ENCODE results near the gene FABP3.

The FABP3 gene

DNA sequence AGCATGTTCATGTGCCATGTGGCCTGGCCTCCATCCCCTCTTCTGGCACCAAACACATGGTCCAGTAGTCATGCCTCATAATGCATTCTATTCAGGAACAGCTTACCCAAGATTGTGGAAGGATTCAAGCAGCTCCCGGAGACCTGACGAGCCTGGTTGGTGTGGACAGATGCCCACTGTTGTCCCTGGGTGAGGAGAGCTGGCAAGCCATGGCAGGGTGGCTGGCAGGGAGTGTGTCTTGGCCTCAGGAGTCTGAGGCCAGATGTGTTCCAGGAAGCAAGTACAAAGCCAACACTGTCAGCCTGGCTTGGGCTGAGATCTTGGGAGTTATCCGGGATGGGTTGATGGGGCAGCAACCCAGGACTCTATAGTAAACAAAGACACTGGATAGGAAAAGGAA, 7.3 kb upstream of the FABP3 start:
- H3K4me3 ChIP-seq (ENCODE audit: low read depth, low read length) = no peak overlapping the region
- TF ChIP-seq, protein P1, sequence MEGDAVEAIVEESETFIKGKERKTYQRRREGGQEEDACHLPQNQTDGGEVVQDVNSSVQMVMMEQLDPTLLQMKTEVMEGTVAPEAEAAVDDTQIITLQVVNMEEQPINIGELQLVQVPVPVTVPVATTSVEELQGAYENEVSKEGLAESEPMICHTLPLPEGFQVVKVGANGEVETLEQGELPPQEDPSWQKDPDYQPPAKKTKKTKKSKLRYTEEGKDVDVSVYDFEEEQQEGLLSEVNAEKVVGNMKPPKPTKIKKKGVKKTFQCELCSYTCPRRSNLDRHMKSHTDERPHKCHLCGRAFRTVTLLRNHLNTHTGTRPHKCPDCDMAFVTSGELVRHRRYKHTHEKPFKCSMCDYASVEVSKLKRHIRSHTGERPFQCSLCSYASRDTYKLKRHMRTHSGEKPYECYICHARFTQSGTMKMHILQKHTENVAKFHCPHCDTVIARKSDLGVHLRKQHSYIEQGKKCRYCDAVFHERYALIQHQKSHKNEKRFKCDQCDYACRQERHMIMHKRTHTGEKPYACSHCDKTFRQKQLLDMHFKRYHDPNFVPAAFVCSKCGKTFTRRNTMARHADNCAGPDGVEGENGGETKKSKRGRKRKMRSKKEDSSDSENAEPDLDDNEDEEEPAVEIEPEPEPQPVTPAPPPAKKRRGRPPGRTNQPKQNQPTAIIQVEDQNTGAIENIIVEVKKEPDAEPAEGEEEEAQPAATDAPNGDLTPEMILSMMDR (IDR thresholded peaks at IDR 0.05; ENCODE audit: low read depth, low read length) = no peak

DNA sequence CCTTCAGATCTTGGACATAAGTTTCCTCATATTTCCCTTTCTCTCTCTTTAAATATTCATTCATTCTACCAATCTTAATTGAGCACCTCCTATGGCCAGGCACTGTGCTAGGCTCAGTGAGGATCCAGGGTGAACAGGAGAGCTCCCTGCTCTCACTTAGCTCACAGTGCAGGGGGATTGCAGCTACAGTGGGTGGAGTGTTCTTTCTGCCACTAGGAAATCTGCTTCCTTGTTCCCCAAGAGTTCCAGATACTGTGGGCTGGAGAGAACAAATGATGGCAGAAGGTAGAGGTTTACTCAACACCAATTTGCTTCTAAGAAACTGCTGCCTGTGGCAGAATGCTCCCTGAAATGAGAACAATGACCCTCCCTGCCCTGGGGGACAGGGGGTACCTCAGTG, 5.1 kb upstream of the FABP3 start:
- no peak overlapping the region for H3K4me3 ChIP-seq (ENCODE audit: low read depth, low read length)
- TF ChIP-seq, protein P1 (IDR thresholded peaks at IDR 0.05; ENCODE audit: low read depth, low read length) = no peak

DNA sequence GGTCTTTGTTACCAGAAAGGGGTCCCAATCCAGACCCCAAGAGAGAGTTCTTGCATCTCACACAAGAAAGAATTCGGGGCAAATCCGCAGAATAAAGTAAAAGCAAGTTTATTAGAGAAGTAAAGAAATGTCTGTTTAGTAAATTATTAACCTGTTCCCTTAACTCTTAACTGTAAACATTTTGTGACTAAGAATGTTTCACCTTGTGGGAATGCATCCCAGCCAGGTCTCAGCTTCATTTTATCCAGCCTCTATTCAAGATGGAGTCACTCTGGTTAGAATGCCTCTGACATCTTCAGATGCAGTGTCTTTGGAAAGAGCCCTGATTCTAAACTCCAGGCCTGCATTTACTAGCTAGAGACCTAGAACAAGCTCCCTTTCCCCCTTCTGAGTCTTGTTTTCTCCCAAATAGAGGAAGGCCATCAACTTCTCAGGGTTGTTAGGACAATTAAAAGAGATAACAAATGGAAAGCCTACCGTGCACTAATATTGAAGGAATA, 4.5 kb upstream of the FABP3 start:
- H3K4me3 ChIP-seq (ENCODE audit: low read depth, low read length) = no peak overlapping the region
- TF ChIP-seq, protein P1 (IDR thresholded peaks at IDR 0.05; ENCODE audit: low read depth, low read length) = no peak

DNA sequence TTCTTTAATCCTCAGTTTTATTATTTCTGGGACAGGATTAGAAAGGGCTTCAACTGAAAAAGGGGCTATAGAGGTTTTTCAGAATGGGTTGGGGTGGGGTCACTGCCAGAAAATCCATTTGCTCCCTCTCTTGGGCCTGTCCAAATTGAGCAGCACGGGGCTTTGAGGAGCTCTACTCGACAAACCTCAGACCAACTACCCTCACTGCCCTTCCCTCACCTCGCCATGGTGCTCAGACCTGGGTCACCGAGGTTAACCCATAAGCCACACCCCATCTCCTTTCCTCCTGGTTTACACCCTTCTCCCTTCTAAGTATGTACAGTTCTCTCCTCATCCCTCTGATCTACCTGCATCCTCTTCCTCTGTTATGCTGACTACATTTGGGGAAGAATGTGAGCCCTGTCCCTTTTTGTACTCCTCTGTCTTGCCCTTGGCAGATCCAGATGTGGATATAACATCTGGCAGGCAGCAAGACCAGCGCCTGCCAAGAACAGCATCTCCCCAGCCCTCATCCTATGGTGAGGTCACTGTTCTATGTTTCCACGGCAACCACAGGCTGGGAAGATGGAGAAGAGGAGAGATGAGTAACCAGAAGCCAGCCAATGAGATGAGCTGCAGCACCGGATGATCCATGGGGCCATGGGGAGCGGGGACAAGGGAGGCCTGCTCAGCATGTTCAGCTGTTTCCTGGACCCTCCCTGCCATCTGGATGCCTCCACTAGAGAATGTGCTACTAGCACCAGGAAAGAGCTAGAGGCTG, 3.7 kb upstream of the FABP3 start:
- no peak overlapping the region for H3K4me3 ChIP-seq (ENCODE audit: low read depth, low read length)
- TF ChIP-seq, protein P1 (IDR thresholded peaks at IDR 0.05; ENCODE audit: low read depth, low read length) = no peak

DNA sequence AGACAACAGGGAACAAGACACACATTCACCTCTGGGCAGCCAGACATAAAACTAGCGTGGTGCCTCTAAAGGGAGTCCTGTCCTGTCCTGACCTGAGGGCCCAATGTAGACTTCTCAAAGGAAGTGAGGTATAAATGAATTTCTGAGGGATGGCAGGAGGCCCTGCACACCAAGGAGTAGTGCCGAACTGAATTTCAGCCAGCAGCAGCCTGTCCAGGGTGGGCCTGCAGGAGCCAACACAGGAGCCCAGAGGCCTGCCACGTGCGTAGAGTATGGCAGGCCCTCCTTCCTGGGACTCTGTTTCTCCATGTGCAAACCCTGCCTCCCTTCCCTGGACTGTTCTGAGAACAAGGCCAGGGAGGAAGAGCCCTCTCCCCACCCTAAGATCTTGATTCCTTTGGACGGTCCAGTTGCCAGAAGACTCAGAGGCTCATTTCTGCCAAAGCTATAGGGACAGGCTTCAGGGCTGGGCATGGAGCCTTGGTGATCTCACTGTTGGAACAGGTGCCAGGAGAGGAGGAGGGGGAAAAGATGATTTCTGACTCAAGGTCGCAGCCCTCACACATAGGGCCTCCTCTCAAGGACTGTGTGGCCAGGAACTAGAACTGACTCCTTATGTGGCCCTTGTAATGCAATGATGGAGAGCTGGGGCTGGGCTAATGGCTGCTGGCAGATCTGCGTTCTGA, 1.8 kb upstream of the FABP3 start:
- TF ChIP-seq, protein P1 (IDR thresholded peaks at IDR 0.05; ENCODE audit: low read depth, low read length) = no peak
- H3K4me3 ChIP-seq (ENCODE audit: low read depth, low read length) = no peak overlapping the region

- H3K4me3 ChIP-seq (ENCODE audit: low read depth, low read length) = no peak overlapping the region
- TF ChIP-seq, protein P1 (IDR thresholded peaks at IDR 0.05; ENCODE audit: low read depth, low read length) = no peak
These were observed 1.1 kb upstream of the FABP3 start for GRCh38 chr1:31373897-31374486.

- peak overlapping the region; percentile 54 for H3K4me3 ChIP-seq (ENCODE audit: low read depth, low read length)
- TF ChIP-seq, protein P1 (IDR thresholded peaks at IDR 0.05; ENCODE audit: low read depth, low read length) = no peak
These were observed 173 bp downstream of the FABP3 start for GRCh38 chr1:31372751-31373055.

Measured in WI38 (cell line).